SH-SY5Y (cell line): ENCODE measurements around the gene JAZF1.

Experiments used
- GATA2 ChIP-seq: IDR thresholded peaks from 2 replicates; pipeline ENCODE4 v1.6.1; 2011; ENCODE audit warnings: mild to moderate bottlenecking, low read depth, low read length
- GATA3 ChIP-seq: IDR thresholded peaks from 2 replicates; pipeline ENCODE4 v1.6.1; 2011; ENCODE audit warnings: low read depth, mild to moderate bottlenecking, low read length, moderate library complexity

GRCh38 chr7:28110427-28111012 lies 70.1 kb downstream of the JAZF1 start:
- TF ChIP-seq GATA2 = no peak
- TF ChIP-seq GATA3 = no peak
